Activated CD4-positive, alpha-beta memory T cell treated with anti-CD3 and anti-CD28 coated beads for 36 hours (primary cell): ENCODE results near the gene TCERG1L. TPM values are rescaled to one million over a fixed set of nuclear protein-coding genes. Genes with fewer than 3 reads are reported as not detected.
"Not testable (repeated sequence)": the region's sequence is repeated elsewhere in the genome, so short reads cannot be mapped to it uniquely, and the experiment has no call there.

ENCODE experiments used
- CTCF ChIA-PET: fragments of 350-600 bp; sonication (Branson Sonifier 250); formaldehyde crosslinking; loops from one replicate; lab custom pipeline; 2021; ENCODE audit warnings: antibody characterized with exemption, inconsistent platforms; lab: Charles Lee
- POLR2A ChIA-PET: fragments of 350-600 bp; sonication (Branson Sonifier 250); formaldehyde crosslinking; loops from one replicate; lab custom pipeline; 2021; ENCODE audit warnings: antibody characterized with exemption; lab: Charles Lee
- DNase-seq: peaks from one replicate; pipeline ENCODE4 v3.0.0-alpha.2; 2020
- H3K27ac Mint-ChIP-seq: one replicate; pipeline ENCODE4 v1.8.0; 2021; ENCODE audit warnings: mixed read lengths
- H3K27me3 Mint-ChIP-seq: one replicate; pipeline ENCODE4 v1.8.0; 2021; ENCODE audit warnings: mixed read lengths
- H3K36me3 Mint-ChIP-seq: one replicate; pipeline ENCODE4 v1.8.0; 2021; ENCODE audit warnings: mixed read lengths
- H3K4me1 Mint-ChIP-seq: one replicate; pipeline ENCODE4 v1.8.0; 2021; ENCODE audit warnings: low read depth, mixed read lengths
- H3K4me3 Mint-ChIP-seq: one replicate; pipeline ENCODE4 v1.8.0; 2021; ENCODE audit warnings: mild to moderate bottlenecking, mixed read lengths
- H3K9me3 Mint-ChIP-seq: one replicate; pipeline ENCODE4 v1.8.0; 2021; ENCODE audit warnings: mixed read lengths
- intact Hi-C: fragments of 100-400 bp; cut with micrococcal nuclease; formaldehyde crosslinking; loops from one replicate; pipeline ENCODE4 v1.15.1; 2023
- total RNA-seq, 2 experiments: library from RNA; stranded (reverse); gene quantifications; one replicate each; pipeline ENCODE4 v1.2.3, GENCODE V29; 2021

Gene TCERG1L
- total RNA-seq, 2 experiments from 2014 or later, result not detected

- H3K4me1 Mint-ChIP-seq, CTCF ChIA-PET, H3K27me3 Mint-ChIP-seq: not testable (repeated sequence)
Observed at GRCh38 chr10:131152456-131152855, 159.1 kb downstream of the TCERG1L start.

DNA sequence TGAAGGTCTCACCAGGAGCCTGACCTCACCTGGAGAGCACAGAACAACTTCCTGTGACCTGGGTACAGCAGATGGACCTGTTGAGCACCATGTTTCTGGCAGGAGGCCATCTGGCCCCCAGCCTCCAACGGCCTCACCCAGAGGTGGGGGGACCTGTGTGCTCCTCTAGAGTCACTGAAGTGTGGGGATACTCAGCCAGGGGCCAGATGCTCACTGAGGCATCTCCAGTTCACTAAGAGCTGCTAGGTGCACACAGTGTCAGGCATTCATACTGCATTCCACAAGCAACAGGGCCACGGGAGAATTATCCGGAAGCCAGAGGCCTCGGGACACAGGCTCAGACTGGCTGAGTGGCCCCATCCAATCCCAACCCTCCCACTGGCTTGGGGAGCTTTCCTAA lies 161.4 kb downstream of the TCERG1L start:
- no peak for DNase-seq
- H3K27ac Mint-ChIP-seq, result no peak overlapping the region
- H3K27me3 Mint-ChIP-seq, result peaks cover 1% of the 10 kb centered on the region
- peaks cover 21% of the 10 kb centered on the region for H3K9me3 Mint-ChIP-seq
- H3K4me1 Mint-ChIP-seq, result no peaks in the 10 kb centered on the region
- intact Hi-C loops, result no loop called here
- H3K36me3 Mint-ChIP-seq, result peaks cover 2% of the 10 kb centered on the region
- H3K4me3 Mint-ChIP-seq, result no peak overlapping the region
- ChIA-PET CTCF (no interaction called here), POLR2A (no interaction called here)

More at GRCh38 chr10:131152456-131152855, 159.1 kb downstream of the TCERG1L start:
- H3K27ac Mint-ChIP-seq, H3K36me3 Mint-ChIP-seq, intact Hi-C loops, POLR2A ChIA-PET, H3K4me3 Mint-ChIP-seq, DNase-seq: not testable (repeated sequence)
- H3K9me3 Mint-ChIP-seq, result peaks cover 21% of the 10 kb centered on the region

DNA sequence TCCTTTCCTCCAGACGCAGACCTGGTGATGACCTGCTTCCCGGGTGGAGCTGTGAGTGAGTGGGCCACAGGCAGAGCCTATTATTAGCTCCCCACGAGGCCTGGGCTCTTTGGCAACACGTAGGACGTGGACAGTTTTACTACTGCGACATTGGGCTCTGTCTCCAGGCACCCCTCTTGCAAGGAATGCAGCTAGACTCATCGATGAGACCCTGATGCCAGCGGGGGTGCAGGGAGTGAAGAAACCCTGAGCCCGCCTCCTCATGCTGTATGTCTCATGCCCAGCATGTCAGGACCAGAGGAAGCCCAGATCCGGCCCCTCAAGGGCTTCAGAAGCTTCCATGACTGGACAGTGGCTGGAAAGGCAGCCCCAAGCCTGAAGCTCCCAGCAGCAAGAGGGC lies 161.9 kb downstream of the TCERG1L start:
- H3K9me3 Mint-ChIP-seq, result peaks cover 21% of the 10 kb centered on the region
- no peaks in the 10 kb centered on the region for H3K4me1 Mint-ChIP-seq
- no peak overlapping the region for H3K4me3 Mint-ChIP-seq
- H3K27ac Mint-ChIP-seq, result no peak overlapping the region
- POLR2A ChIA-PET, result no interaction called here
- no peak for DNase-seq
- H3K27me3 Mint-ChIP-seq, result peaks cover 1% of the 10 kb centered on the region
- CTCF ChIA-PET, result no interaction called here
- intact Hi-C loops, result no loop called here
- peaks cover 2% of the 10 kb centered on the region for H3K36me3 Mint-ChIP-seq

- Mint-ChIP-seq H3K4me1 (no peaks in the 10 kb centered on the region), H3K27ac (no peak overlapping the region), H3K27me3 (no peaks in the 10 kb centered on the region), H3K36me3 (peaks cover 2% of the 10 kb centered on the region), H3K9me3 (peaks cover 21% of the 10 kb centered on the region), H3K4me3 (no peak overlapping the region)
- POLR2A ChIA-PET, result no interaction called here
- no peak for DNase-seq
- intact Hi-C loops, result no loop called here
- CTCF ChIA-PET, result no interaction called here
Observed at GRCh38 chr10:131149111-131149510, 162.4 kb downstream of the TCERG1L start.

DNA sequence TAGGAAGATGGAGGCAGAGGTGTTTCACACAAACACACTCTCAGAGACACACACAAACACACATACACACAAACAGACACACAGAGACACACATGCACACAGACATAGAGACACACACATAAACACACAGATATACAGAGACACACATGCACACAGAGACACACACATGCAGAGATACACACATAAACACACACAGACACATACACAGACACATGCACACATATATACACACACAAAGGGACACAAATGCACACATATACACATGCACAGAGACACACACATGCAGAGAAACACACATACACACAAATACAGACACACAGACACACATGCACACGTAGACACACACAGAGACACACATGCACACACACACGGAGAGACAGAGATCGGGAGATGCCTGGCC lies 163.3 kb downstream of the TCERG1L start:
- POLR2A ChIA-PET, result no interaction called here
- CTCF ChIA-PET, result no interaction called here

GRCh38 chr10:131147301-131147975 lies 164.1 kb downstream of the TCERG1L start:
- Mint-ChIP-seq H3K27ac (no peak overlapping the region), H3K27me3 (no peaks in the 10 kb centered on the region), H3K36me3 (no peaks in the 10 kb centered on the region), H3K4me1 (no peaks in the 10 kb centered on the region), H3K9me3 (peaks cover 14% of the 10 kb centered on the region), H3K4me3 (no peak overlapping the region)
- ChIA-PET POLR2A (no interaction called here), CTCF (no interaction called here)
- no peak for DNase-seq
- intact Hi-C loops, result no loop called here

More for the DNA sequence above, 163.3 kb downstream of the TCERG1L start:
- H3K4me1 Mint-ChIP-seq, result no peaks in the 10 kb centered on the region
- H3K4me3 Mint-ChIP-seq, result no peak overlapping the region
- peaks cover 21% of the 10 kb centered on the region for H3K9me3 Mint-ChIP-seq
- peaks cover 2% of the 10 kb centered on the region for H3K36me3 Mint-ChIP-seq
- no peak for DNase-seq
- intact Hi-C loops, result no loop called here
- H3K27me3 Mint-ChIP-seq, result no peaks in the 10 kb centered on the region
- no peak overlapping the region for H3K27ac Mint-ChIP-seq

GRCh38 chr10:131146790-131147189 lies 164.7 kb downstream of the TCERG1L start:
- no peak overlapping the region for H3K4me3 Mint-ChIP-seq
- no peak for DNase-seq
- ChIA-PET POLR2A (no interaction called here), CTCF (no interaction called here)
- H3K36me3 Mint-ChIP-seq, result no peaks in the 10 kb centered on the region
- H3K27ac Mint-ChIP-seq, result no peak overlapping the region
- peaks cover 9% of the 10 kb centered on the region for H3K9me3 Mint-ChIP-seq
- intact Hi-C loops, result no loop called here
- H3K27me3 Mint-ChIP-seq, result no peaks in the 10 kb centered on the region
- H3K4me1 Mint-ChIP-seq, result no peaks in the 10 kb centered on the region

- DNase-seq, result no peak
- H3K4me1 Mint-ChIP-seq, result no peaks in the 10 kb centered on the region
- no peaks in the 10 kb centered on the region for H3K27me3 Mint-ChIP-seq
- peaks cover 4% of the 10 kb centered on the region for H3K9me3 Mint-ChIP-seq
- H3K36me3 Mint-ChIP-seq, result no peaks in the 10 kb centered on the region
- POLR2A ChIA-PET, result interaction anchor here (0.7 kb wide), 1 partner anchor 30 kb away, joined by 4 read pairs; no protein-coding TSS in a partner anchor
- CTCF ChIA-PET, result no interaction called here
- H3K4me3 Mint-ChIP-seq, result no peak overlapping the region
- H3K27ac Mint-ChIP-seq, result no peak overlapping the region
- intact Hi-C loops, result no loop called here
Observed at GRCh38 chr10:131145756-131146155, 165.8 kb downstream of the TCERG1L start.

DNA sequence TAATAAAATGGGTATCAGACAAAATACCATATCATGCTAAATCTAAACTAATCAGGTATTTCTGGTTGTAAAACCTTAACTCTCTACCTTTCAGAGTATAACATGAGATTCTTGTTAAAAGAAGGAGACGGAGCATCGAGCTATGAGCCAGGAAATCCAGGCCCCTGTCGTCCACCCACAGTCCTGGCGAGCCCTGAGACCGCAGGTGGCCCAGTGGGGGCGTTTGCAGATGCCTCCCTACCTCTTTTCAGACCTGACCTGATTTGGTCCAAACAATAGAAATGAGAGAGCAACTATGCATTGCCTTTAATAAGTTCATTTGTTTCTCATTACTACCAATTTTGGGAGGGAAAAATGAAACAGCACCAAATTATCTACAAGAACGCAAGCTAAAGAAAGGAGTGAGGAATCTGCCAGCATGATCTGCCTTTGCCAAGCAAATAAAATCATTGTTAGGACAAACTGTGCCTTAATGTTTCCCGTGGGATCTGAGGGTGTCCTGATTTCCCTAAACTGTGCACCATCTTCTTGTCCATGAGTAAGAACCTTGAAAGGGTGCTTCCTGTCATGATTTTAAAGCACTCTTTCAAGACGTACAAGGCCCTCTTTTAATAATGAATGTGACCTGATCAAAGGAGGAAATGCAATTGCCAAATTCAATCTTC lies 166.7 kb downstream of the TCERG1L start:
- Mint-ChIP-seq H3K4me3 (no peak overlapping the region), H3K27ac (no peak overlapping the region)

GRCh38 chr10:131144196-131144595 lies 167.3 kb downstream of the TCERG1L start:
- Mint-ChIP-seq H3K27me3 (no peaks in the 10 kb centered on the region), H3K27ac (no peak overlapping the region), H3K9me3 (peaks cover 3% of the 10 kb centered on the region), H3K4me3 (no peak overlapping the region), H3K4me1 (no peaks in the 10 kb centered on the region), H3K36me3 (no peaks in the 10 kb centered on the region)
- intact Hi-C loops, result no loop called here
- ChIA-PET POLR2A (no interaction called here), CTCF (no interaction called here)
- no peak for DNase-seq

More for the DNA sequence above, 166.7 kb downstream of the TCERG1L start:
- H3K9me3 Mint-ChIP-seq, result peaks cover 3% of the 10 kb centered on the region
- H3K4me1 Mint-ChIP-seq, result no peaks in the 10 kb centered on the region
- POLR2A ChIA-PET, result no interaction called here
- CTCF ChIA-PET, result no interaction called here
- DNase-seq, result no peak
- no peaks in the 10 kb centered on the region for H3K27me3 Mint-ChIP-seq
- no peaks in the 10 kb centered on the region for H3K36me3 Mint-ChIP-seq
- intact Hi-C loops, result no loop called here

- no peak for DNase-seq
- intact Hi-C loops, result no loop called here
- Mint-ChIP-seq H3K9me3 (peaks cover 3% of the 10 kb centered on the region), H3K4me1 (no peaks in the 10 kb centered on the region), H3K36me3 (no peaks in the 10 kb centered on the region), H3K4me3 (no peak overlapping the region), H3K27me3 (no peaks in the 10 kb centered on the region), H3K27ac (no peak overlapping the region)
- POLR2A ChIA-PET, result no interaction called here
- CTCF ChIA-PET, result no interaction called here
Observed at GRCh38 chr10:131143425-131144165, 167.9 kb downstream of the TCERG1L start.

DNA sequence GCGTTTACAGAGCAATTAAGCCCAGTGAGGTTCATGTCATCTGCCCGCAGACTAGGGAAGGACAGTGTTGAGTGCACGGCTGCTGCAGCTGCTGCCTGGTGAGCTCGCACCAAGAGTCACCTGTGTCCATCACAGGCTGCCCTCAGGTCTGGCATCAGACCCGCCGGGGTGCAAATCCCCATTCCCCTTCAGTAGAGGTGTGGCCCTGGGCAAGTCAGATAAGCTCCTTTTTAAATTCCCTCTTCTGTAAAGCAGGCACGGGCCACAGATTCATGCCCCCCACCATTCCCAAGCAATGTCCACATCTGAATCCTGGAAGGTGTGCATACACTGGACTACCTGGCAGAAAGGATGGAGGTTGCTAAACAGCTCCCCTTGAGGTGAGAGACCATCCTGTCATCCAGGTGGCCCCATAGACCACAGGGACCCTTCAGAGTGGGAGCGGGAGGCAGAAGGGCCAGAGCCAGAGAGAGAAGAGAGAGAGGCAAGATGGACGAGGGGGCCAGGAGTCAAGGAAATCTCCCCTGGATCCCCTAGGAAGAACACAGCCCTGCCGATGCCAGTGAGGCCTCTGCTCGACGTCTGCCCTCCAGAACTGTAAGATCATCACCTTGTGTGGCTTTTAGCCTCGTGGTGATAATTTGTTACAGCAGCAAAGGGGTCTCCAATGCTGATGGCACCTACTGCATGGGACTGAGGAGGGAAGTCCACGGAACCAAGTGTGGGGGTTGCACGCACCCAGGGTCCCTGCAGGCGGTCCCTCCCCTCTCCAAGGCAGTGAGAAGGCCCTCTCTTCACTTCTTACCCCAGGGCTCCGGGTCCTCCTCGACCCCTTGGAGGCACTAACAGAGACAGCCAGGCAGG lies 168.8 kb downstream of the TCERG1L start:
- H3K9me3 Mint-ChIP-seq, result no peaks in the 10 kb centered on the region
- intact Hi-C loops, result no loop called here
- H3K27ac Mint-ChIP-seq, result no peak overlapping the region
- ChIA-PET POLR2A (no interaction called here), CTCF (no interaction called here)
- H3K4me3 Mint-ChIP-seq, result no peak overlapping the region
- no peaks in the 10 kb centered on the region for H3K36me3 Mint-ChIP-seq
- no peak for DNase-seq
- H3K27me3 Mint-ChIP-seq, result no peaks in the 10 kb centered on the region
- H3K4me1 Mint-ChIP-seq, result no peaks in the 10 kb centered on the region
